GM23248 (cell line): ENCODE measurements around the gene SULT1A2. TPM values are rescaled to one million over a fixed set of nuclear protein-coding genes. Genes with fewer than 3 reads are reported as not detected.
A peak's percentile ranks its signal among the peaks of the same experiment; 100 is the strongest.
"Not testable (repeated sequence)": the region's sequence is repeated elsewhere in the genome, so short reads cannot be mapped to it uniquely, and the experiment has no call there.

ENCODE experiments used
- DNase-seq: peaks from one replicate; pipeline ENCODE4 v3.0.0-alpha.2; 2015
- H2AFZ ChIP-seq: fragments of 200-600 bp; sonication (generic); 2 replicates; pipeline ENCODE4 v1.6.1; 2016; ENCODE audit warnings: antibody characterized with exemption
- H3F3A ChIP-seq: fragments of 200-600 bp; sonication (generic); 2 replicates; pipeline ENCODE4 v1.6.1; 2016; ENCODE audit warnings: mild to moderate bottlenecking, antibody characterized with exemption, mixed run types; ENCODE audit not compliant: insufficient read depth
- H3K27ac ChIP-seq: fragments of 200-600 bp; sonication (generic); 2 replicates; pipeline ENCODE4 v1.5.1; 2016; ENCODE audit warnings: mild to moderate bottlenecking
- H3K27me3 ChIP-seq: fragments of 200-600 bp; sonication (generic); replicated peaks from 2 replicates; pipeline ENCODE4 v1.6.1; 2016; ENCODE audit warnings: mild to moderate bottlenecking; ENCODE audit not compliant: insufficient read depth
- H3K36me3 ChIP-seq: fragments of 200-600 bp; sonication (generic); 2 replicates; pipeline ENCODE4 v1.6.1; 2016; ENCODE audit warnings: low read depth, mild to moderate bottlenecking
- H3K4me1 ChIP-seq: fragments of 200-600 bp; sonication (generic); 2 replicates; pipeline ENCODE4 v1.6.1; 2016; ENCODE audit warnings: mild to moderate bottlenecking; ENCODE audit not compliant: insufficient read depth
- H3K4me2 ChIP-seq: fragments of 200-600 bp; sonication (generic); one replicate; pipeline ENCODE4 v1.6.1; 2016; ENCODE audit warnings: mild to moderate bottlenecking; ENCODE audit not compliant: unreplicated experiment
- H3K4me3 ChIP-seq: fragments of 200-600 bp; sonication (generic); 2 replicates; pipeline ENCODE4 v1.5.1; 2016; ENCODE audit warnings: mild to moderate bottlenecking
- H3K79me2 ChIP-seq: fragments of 200-600 bp; sonication (generic); 2 replicates; pipeline ENCODE4 v1.6.1; 2016; ENCODE audit warnings: mild to moderate bottlenecking; ENCODE audit not compliant: insufficient read depth
- H3K9ac ChIP-seq: fragments of 200-600 bp; sonication (generic); 2 replicates; pipeline ENCODE4 v1.6.1; 2016; ENCODE audit warnings: mild to moderate bottlenecking
- H3K9me2 ChIP-seq: fragments of 200-600 bp; sonication (generic); 2 replicates; pipeline ENCODE4 v1.6.1; 2016; ENCODE audit warnings: mixed run types, mild to moderate bottlenecking, moderate library complexity; ENCODE audit not compliant: insufficient read depth
- H3K9me3 ChIP-seq: fragments of 200-600 bp; sonication (generic); one replicate; pipeline ENCODE4 v1.6.1; 2017; ENCODE audit warnings: low read depth
- H4K20me1 ChIP-seq: fragments of 200-600 bp; sonication (generic); 2 replicates; pipeline ENCODE4 v1.6.0; 2016; ENCODE audit not compliant: insufficient read depth
- EZH2 ChIP-seq: fragments of 200-600 bp; sonication (generic); IDR thresholded peaks from 2 replicates; pipeline ENCODE4 v1.6.1; 2018; ENCODE audit warnings: antibody characterized with exemption, mild to moderate bottlenecking; ENCODE audit not compliant: insufficient read depth, poor library complexity, severe bottlenecking
- EZH2phosphoT487 ChIP-seq: fragments of 200-600 bp; sonication (generic); IDR thresholded peaks from 2 replicates; pipeline ENCODE4 v1.6.1; 2018; ENCODE audit warnings: antibody characterized with exemption, moderate library complexity, mild to moderate bottlenecking, low read depth; ENCODE audit not compliant: insufficient read depth
- WGBS, 2 experiments: methylation state at CpG; one replicate each; pipeline ENCODE4 v1.1.6; 2015 to 2017; ENCODE audit warnings: low lambda C conversion rate in 2 of 2, low coverage in 1 of 2; ENCODE audit errors: missing lambda C conversion rate in 2 of 2; 5-methylcytosine and 5-hydroxymethylcytosine counted together
- in situ Hi-C: fragments of 300-500 bp; cut with MboI; formaldehyde crosslinking; loops from 2 replicates; pipeline ENCODE4 v1.15.0; 2020
- polyA plus RNA-seq: library from polyadenylated mRNA; unstranded; fragments of >200 nt; fragmentation: Nextera tagmentation; extraction: Ambion mirVana; gene quantifications from 2 replicates; pipeline ENCODE4 v1.2.1, GENCODE V29; 2016
- total RNA-seq: library from RNA; depleted of rRNA; stranded (reverse); fragments of >200 nt; shearing (Covaris generic); gene quantifications from 2 replicates; pipeline ENCODE4 v1.2.3, GENCODE V29; 2014

SULT1A2 gene
- total and polyA plus RNA-seq, 2 experiments from 2014 or later, result not detected

GRCh38 chr16:28569968-28570752 is 26.7 kb downstream of the SULT1A2 start:
- in situ Hi-C loops, result loop anchor here (10.0 kb wide), 1 partner anchor 55 kb away; no protein-coding TSS in a partner anchor
- no peaks in the 10 kb centered on the region for H4K20me1 ChIP-seq
- no peak overlapping the region for H2AFZ ChIP-seq
- H3K36me3 ChIP-seq, result no peaks in the 10 kb centered on the region
- no peak overlapping the region for H3K4me3 ChIP-seq
- H3K79me2 ChIP-seq, result no peaks in the 10 kb centered on the region
- H3K9me3 ChIP-seq, result no peaks in the 10 kb centered on the region
- WGBS, 2 experiments, result 98 to 99% methylated on average over 4 of the region's 4 CpGs
- TF ChIP-seq EZH2phosphoT487 (no peak), EZH2 (no peak)
- no peak overlapping the region for H3K27ac ChIP-seq
- no peak for DNase-seq
- H3K9me2 ChIP-seq, result no peaks in the 10 kb centered on the region
- H3F3A ChIP-seq, result no peaks in the 10 kb centered on the region
- no peak overlapping the region for H3K4me2 ChIP-seq
- no peaks in the 10 kb centered on the region for H3K27me3 ChIP-seq
- no peak overlapping the region for H3K9ac ChIP-seq
- no peaks in the 10 kb centered on the region for H3K4me1 ChIP-seq

- Histone ChIP-seq H3K4me2 (no peak overlapping the region), H3K79me2 (no peaks in the 10 kb centered on the region; the same call in 1 of the 2 replicates), H3K4me1 (no peaks in the 10 kb centered on the region), H3K9me2 (no peaks in the 10 kb centered on the region), H2AFZ (no peak overlapping the region), H4K20me1 (no peaks in the 10 kb centered on the region), H3K36me3 (no peaks in the 10 kb centered on the region), H3K9ac (no peak overlapping the region), H3K27ac (no peak overlapping the region), H3F3A (no peaks in the 10 kb centered on the region), H3K4me3 (no peak overlapping the region), H3K9me3 (no peaks in the 10 kb centered on the region), H3K27me3 (no peaks in the 10 kb centered on the region)
- in situ Hi-C loops, result no loop called here
- TF ChIP-seq EZH2 (no peak), EZH2phosphoT487 (no peak)
- DNase-seq, result peak; percentile 57
- 78 to 79% methylated on average over 5 of the region's 5 CpGs for WGBS, 2 experiments
Measured at GRCh38 chr16:28569021-28569420, 27.8 kb downstream of the SULT1A2 start.

- in situ Hi-C loops, result no loop called here
- TF ChIP-seq EZH2phosphoT487 (no peak), EZH2 (no peak)
Measured at GRCh38 chr16:28567292-28567691, 29.6 kb downstream of the SULT1A2 start.

GRCh38 chr16:28566233-28566925 is 30.5 kb downstream of the SULT1A2 start:
- H3K4me2 ChIP-seq, H3K79me2 ChIP-seq, H3K9me2 ChIP-seq, H3K36me3 ChIP-seq, DNase-seq, H3K9me3 ChIP-seq, H3K4me1 ChIP-seq, H3K27ac ChIP-seq, in situ Hi-C loops, H4K20me1 ChIP-seq, H3F3A ChIP-seq, H3K4me3 ChIP-seq, H3K9ac ChIP-seq, H3K27me3 ChIP-seq, H2AFZ ChIP-seq: not testable (repeated sequence)
- 98 to 99% methylated on average over 4 of the region's 4 CpGs for WGBS, 2 experiments

More at GRCh38 chr16:28567292-28567691, 29.6 kb downstream of the SULT1A2 start:
- Histone ChIP-seq H2AFZ (no peak overlapping the region), H3K27me3 (no peaks in the 10 kb centered on the region), H3K36me3 (no peaks in the 10 kb centered on the region), H3K4me3 (no peak overlapping the region), H4K20me1 (no peaks in the 10 kb centered on the region), H3K9me2 (no peaks in the 10 kb centered on the region), H3F3A (no peaks in the 10 kb centered on the region), H3K9me3 (no peaks in the 10 kb centered on the region), H3K4me1 (no peaks in the 10 kb centered on the region), H3K79me2 (no peaks in the 10 kb centered on the region; the same call in 1 of the 2 replicates), H3K27ac (no peak overlapping the region), H3K9ac (no peak overlapping the region), H3K4me2 (no peak overlapping the region)
- no peak for DNase-seq
- 95 to 100% methylated on average over 2 of the region's 2 CpGs for WGBS, 2 experiments
